OCI-M1 (cell line): ENCODE measurements around the gene LCLAT1.

ENCODE experiments used
- DNase-seq: peaks from one replicate; lab custom pipeline; 2025; lab: John Stamatoyannopoulos, UW

Gene LCLAT1

DNA sequence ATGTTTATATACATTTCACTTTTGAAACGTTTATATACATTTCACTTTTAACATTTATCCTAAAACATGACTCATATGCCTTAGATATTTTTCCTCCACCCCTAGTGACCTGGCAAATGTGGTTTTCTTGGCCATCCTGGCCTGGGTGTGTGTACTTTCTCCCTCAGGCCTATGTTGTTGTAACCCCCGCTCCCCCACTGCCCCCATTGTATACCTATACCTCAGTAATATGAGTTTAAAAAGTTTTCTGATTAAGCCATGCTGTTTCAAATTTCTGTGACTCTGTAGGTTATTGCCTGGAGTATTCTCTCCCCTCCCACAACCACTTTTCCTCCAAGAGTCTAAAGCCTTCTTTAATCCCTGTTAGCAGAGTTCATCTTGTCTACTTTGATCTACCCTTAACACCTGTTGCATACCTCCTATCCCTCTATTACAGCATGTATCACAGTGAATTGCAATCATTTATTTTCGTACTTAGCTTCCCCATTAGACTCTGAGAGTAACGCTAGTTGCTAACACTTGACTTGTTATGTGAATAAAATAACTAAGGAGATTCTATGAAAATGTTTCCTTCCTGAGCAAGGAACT lies 67.9 kb downstream of the LCLAT1 start:
- no peak for DNase-seq

GRCh38 chr2:30516166-30516565 lies 69.1 kb downstream of the LCLAT1 start:
- no peak for DNase-seq

GRCh38 chr2:30519796-30520195 lies 72.8 kb downstream of the LCLAT1 start:
- DNase-seq = no peak

- DNase-seq = no peak
Measured at GRCh38 chr2:30522421-30522820, 75.4 kb downstream of the LCLAT1 start.

- DNase-seq = no peak
Measured at GRCh38 chr2:30527411-30527810, 80.4 kb downstream of the LCLAT1 start.

- no peak for DNase-seq
Measured at GRCh38 chr2:30527859-30528258, 80.8 kb downstream of the LCLAT1 start.

- no peak for DNase-seq
Measured at GRCh38 chr2:30530346-30530745, 83.3 kb downstream of the LCLAT1 start.

GRCh38 chr2:30541680-30542079 lies 94.6 kb downstream of the LCLAT1 start:
- DNase-seq = peak; percentile 59

GRCh38 chr2:30545875-30546274 lies 98.8 kb downstream of the LCLAT1 start:
- no peak for DNase-seq

- no peak for DNase-seq
Measured at GRCh38 chr2:30548386-30548785, 101.3 kb downstream of the LCLAT1 start.

GRCh38 chr2:30549096-30549495 lies 102.0 kb downstream of the LCLAT1 start:
- DNase-seq = no peak

GRCh38 chr2:30559544-30560275 lies 112.7 kb downstream of the LCLAT1 start:
- DNase-seq = no peak

- no peak for DNase-seq
Measured at GRCh38 chr2:30561349-30561748, 114.3 kb downstream of the LCLAT1 start.

- no peak for DNase-seq
Measured at GRCh38 chr2:30565851-30566358, 118.9 kb downstream of the LCLAT1 start.

DNA sequence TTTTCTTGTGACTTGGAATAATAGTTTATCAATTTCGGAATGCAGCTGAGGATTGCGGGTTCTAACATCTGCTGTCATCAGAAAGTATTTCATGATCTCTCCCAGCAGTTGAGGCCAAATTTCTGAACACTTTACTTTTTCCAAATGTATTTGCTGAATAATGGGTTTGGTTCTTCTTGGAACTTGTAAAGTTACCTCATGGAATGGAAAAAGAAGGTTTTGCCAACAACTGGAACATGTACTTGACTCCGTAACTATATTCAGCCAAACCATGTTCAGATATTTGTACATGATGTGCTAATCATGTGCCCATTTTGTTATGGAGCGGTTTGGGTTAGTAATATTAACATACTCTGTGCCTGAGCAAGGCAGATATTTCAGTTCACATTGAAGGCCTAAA lies 119.6 kb downstream of the LCLAT1 start:
- DNase-seq = no peak

DNA sequence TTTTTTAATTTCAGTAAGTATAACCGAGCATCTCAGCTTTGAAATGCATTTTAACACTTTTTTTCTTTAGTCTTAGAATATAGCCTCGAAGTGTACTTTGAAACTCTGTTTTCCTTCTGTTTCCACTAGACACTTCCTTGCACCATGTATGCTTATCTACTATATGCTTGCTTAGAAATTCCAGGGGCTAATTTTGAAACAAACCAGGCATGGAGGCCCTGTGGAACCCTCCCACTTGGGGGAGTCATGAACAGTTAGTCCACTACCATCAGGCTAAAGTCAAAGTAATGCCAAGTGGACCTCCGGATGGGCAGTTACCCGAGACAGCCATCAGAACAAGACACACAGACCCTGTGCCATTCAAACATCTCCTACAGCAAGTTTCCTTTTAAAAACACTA lies 120.3 kb downstream of the LCLAT1 start:
- DNase-seq = no peak

DNA sequence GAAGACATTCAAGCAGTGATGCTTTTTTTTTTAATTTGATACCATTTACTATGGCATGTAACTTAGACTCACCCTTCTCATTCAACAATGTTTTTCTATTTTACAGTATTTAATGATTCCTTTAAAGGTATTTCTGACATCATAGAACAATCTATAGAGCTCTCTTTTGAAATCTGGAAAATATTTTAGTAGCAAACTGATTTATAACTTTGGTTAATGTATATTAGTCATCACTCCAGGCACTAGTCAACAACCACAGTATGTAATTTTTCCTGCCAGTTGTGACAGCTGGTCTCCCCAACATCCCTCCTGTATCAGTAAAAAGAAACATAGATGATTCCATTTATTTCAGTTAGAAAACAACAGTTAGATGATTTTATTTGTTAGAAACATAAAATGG lies 122.9 kb downstream of the LCLAT1 start:
- DNase-seq = no peak

DNA sequence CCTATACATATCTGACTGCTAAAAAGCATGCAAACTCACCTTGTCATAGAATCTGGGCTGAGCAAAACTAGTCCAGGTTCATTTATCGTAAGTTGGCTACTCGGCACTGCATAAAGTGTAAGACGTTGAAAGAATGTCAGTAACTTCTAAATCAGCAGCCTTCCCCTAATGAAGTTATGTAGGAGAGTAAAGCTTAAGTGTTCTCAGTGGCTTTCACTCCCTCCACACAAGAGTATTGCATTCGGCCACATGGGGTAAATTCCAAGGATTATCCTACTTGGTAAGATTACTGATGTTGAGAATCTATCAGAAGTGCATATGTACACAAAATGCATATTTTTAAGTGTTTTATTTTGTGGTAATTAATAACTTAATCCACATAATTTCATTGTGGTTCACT lies 130.1 kb downstream of the LCLAT1 start:
- no peak for DNase-seq

DNA sequence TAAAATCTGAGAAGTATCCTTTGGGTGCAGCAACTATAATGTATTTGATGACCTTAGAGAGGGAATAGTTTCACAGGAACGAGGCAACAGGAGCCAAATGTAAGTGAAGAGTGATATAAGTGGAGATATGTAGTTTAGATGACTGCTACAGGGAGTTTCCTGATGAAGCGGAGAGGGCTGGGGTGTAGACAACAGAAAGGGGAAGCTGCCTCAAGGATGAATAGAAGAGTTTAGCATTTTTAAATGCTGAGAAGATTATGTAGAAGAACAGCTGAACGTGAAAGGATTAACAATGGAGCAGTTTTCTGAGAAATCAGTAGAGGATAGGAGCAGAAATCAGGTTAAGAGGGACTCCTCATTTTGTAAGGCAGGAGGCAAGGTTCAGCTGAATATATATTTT lies 133.3 kb downstream of the LCLAT1 start:
- peak; percentile 17 for DNase-seq

GRCh38 chr2:30582521-30582920 lies 135.5 kb downstream of the LCLAT1 start:
- no peak for DNase-seq

- DNase-seq = peak; percentile 30
Measured at GRCh38 chr2:30583204-30583749, 136.2 kb downstream of the LCLAT1 start.

- peak; percentile 5 for DNase-seq
Measured at GRCh38 chr2:30584116-30584515, 137.1 kb downstream of the LCLAT1 start.

GRCh38 chr2:30588994-30589393 lies 141.9 kb downstream of the LCLAT1 start:
- DNase-seq = no peak
